Cardiac muscle cell (in vitro differentiated cells and primary cell): Measurements from ENCODE around the gene STRADA. TPM values are rescaled to one million over a fixed set of nuclear protein-coding genes. Genes with fewer than 3 reads are reported as not detected.

Source experiments
- DNase-seq, 2 donors: peaks; one replicate each; pipeline versions ENCODE4 v3.0.0 to v3.0.0-alpha.2; 2010 to 2017; ENCODE audit warnings: low read depth in 1 of 2, low spot score in 1 of 2
- H3K27ac ChIP-seq: fragments of 200-600 bp; sonication (generic); 2 replicates; pipeline ENCODE4 v1.5.1; 2016
- H3K27me3 ChIP-seq: fragments of 200-600 bp; sonication (generic); 2 replicates; pipeline ENCODE4 v1.6.0; 2016; ENCODE audit warnings: control low read depth
- H3K36me3 ChIP-seq: fragments of 200-600 bp; sonication (generic); 2 replicates; pipeline ENCODE4 v1.5.1; 2016; ENCODE audit warnings: control low read depth
- H3K4me1 ChIP-seq: fragments of 200-600 bp; sonication (generic); 2 replicates; pipeline ENCODE4 v1.8.1; 2017; ENCODE audit warnings: low read depth, mild to moderate bottlenecking, mixed run types
- H3K4me3 ChIP-seq: fragments of 200-600 bp; sonication (generic); 2 replicates; pipeline ENCODE4 v1.5.1; 2016; ENCODE audit warnings: mild to moderate bottlenecking
- H3K9me3 ChIP-seq: fragments of 200-600 bp; sonication (generic); 2 replicates; pipeline ENCODE4 v1.5.1; 2017; ENCODE audit warnings: low read depth, mild to moderate bottlenecking, control low read depth
- CTCF ChIP-seq: IDR thresholded peaks from 2 replicates; pipeline ENCODE4 v1.5.1; 2012; ENCODE audit warnings: low read depth, mild to moderate bottlenecking, low read length
- polyA plus RNA-seq: library from polyadenylated mRNA; unstranded; fragments of >200 nt; fragmentation: Nextera tagmentation; extraction: Ambion mirVana; gene quantifications from 2 replicates; pipeline ENCODE4 v1.2.1, GENCODE V29; 2016
- total RNA-seq: library from RNA; depleted of rRNA; stranded (reverse); fragments of >200 nt; gene quantifications from 2 replicates; pipeline ENCODE4 v1.2.3, GENCODE V29; 2016

Gene STRADA
- total and polyA plus RNA-seq, 2 experiments from 2014 or later, result 30.3 to 53.1 TPM

- Histone ChIP-seq H3K4me1 (no peaks in the 10 kb centered on the region), H3K4me3 (no peak overlapping the region)
- peak in 1 of 2 donors; percentile 40 for DNase-seq
Observed at GRCh38 chr17:63697341-63698286, 44.0 kb downstream of the STRADA start.

GRCh38 chr17:63696381-63696961, 45.1 kb downstream of the STRADA start:
- DNase-seq, result peak; percentile 47 to 53
- no peak overlapping the region for H3K27ac ChIP-seq
- peak; percentile 48 for TF ChIP-seq CTCF
- no peak overlapping the region for H3K4me3 ChIP-seq
- no peaks in the 10 kb centered on the region for H3K27me3 ChIP-seq
- no peaks in the 10 kb centered on the region for H3K4me1 ChIP-seq
- H3K36me3 ChIP-seq, result no peaks in the 10 kb centered on the region
- H3K9me3 ChIP-seq, result no peaks in the 10 kb centered on the region

More at GRCh38 chr17:63697341-63698286, 44.0 kb downstream of the STRADA start:
- H3K27ac ChIP-seq, result no peak overlapping the region
- TF ChIP-seq CTCF, result peak; percentile 46
- H3K36me3 ChIP-seq, result no peaks in the 10 kb centered on the region
- H3K9me3 ChIP-seq, result no peaks in the 10 kb centered on the region
- H3K27me3 ChIP-seq, result no peaks in the 10 kb centered on the region

GRCh38 chr17:63695889-63696288, 45.7 kb downstream of the STRADA start:
- Histone ChIP-seq H3K4me1 (no peaks in the 10 kb centered on the region), H3K27ac (no peak overlapping the region), H3K4me3 (no peak overlapping the region), H3K36me3 (no peaks in the 10 kb centered on the region), H3K27me3 (no peaks in the 10 kb centered on the region), H3K9me3 (no peaks in the 10 kb centered on the region)
- no peak for DNase-seq
- no peak for TF ChIP-seq CTCF

GRCh38 chr17:63694950-63695773, 46.4 kb downstream of the STRADA start:
- TF ChIP-seq CTCF, result no peak
- Histone ChIP-seq H3K4me3 (no peak overlapping the region), H3K27ac (no peak overlapping the region), H3K27me3 (no peaks in the 10 kb centered on the region), H3K9me3 (no peaks in the 10 kb centered on the region), H3K4me1 (no peaks in the 10 kb centered on the region), H3K36me3 (no peaks in the 10 kb centered on the region)
- DNase-seq, result no peak

- H3K36me3 ChIP-seq, result peaks cover 3% of the 10 kb centered on the region
- H3K27me3 ChIP-seq, result no peaks in the 10 kb centered on the region
- peak in 1 of 2 donors; percentile 6 for DNase-seq
- no peaks in the 10 kb centered on the region for H3K9me3 ChIP-seq
- no peak overlapping the region for H3K4me3 ChIP-seq
- no peaks in the 10 kb centered on the region for H3K4me1 ChIP-seq
- no peak overlapping the region for H3K27ac ChIP-seq
- no peak for TF ChIP-seq CTCF
Observed at GRCh38 chr17:63694229-63694949, 47.2 kb downstream of the STRADA start.
